Epithelial cell of esophagus (primary cell): ENCODE data around the gene ZSWIM8.

Source experiments
- DNase-seq: peaks from one replicate; pipeline ENCODE4 v3.0.0; 2010; ENCODE audit warnings: low read depth
- H3K4me3 ChIP-seq: 2 replicates; pipeline ENCODE4 v1.5.1; 2011; ENCODE audit warnings: mild to moderate bottlenecking, low read length, control low read depth
- TF ChIP-seq, protein P1 (sequence below): IDR thresholded peaks from 2 replicates; pipeline ENCODE4 v1.5.1; 2011; ENCODE audit warnings: low read depth, mild to moderate bottlenecking, low read length, control low read depth, inconsistent platforms; ENCODE audit not compliant: insufficient read depth; ENCODE audit errors: missing control alignments

Gene ZSWIM8

GRCh38 chr10:73763343-73763742 lies 22.1 kb upstream of the ZSWIM8 start:
- no peak overlapping the region for H3K4me3 ChIP-seq
- TF ChIP-seq, protein P1, sequence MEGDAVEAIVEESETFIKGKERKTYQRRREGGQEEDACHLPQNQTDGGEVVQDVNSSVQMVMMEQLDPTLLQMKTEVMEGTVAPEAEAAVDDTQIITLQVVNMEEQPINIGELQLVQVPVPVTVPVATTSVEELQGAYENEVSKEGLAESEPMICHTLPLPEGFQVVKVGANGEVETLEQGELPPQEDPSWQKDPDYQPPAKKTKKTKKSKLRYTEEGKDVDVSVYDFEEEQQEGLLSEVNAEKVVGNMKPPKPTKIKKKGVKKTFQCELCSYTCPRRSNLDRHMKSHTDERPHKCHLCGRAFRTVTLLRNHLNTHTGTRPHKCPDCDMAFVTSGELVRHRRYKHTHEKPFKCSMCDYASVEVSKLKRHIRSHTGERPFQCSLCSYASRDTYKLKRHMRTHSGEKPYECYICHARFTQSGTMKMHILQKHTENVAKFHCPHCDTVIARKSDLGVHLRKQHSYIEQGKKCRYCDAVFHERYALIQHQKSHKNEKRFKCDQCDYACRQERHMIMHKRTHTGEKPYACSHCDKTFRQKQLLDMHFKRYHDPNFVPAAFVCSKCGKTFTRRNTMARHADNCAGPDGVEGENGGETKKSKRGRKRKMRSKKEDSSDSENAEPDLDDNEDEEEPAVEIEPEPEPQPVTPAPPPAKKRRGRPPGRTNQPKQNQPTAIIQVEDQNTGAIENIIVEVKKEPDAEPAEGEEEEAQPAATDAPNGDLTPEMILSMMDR = no peak
- no peak for DNase-seq

DNA sequence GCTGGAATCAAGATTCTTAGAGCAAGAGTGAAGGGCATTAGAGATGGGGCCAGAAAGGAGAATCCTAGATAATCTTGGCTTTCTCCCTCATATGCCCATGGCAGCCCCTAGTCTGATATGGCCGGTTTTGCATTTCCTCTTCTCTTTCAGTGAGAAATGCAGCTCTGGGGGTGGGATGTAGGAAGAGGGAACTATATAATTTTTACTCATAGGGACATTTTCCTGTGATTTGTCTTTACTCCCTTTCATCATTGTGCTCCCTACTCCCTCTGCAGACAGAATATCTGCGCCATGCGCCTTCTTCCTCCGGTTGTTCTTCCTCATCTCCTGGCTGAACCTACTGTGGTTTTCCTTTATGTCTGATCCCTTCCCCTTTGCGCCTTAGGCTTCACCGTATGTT lies 20.3 kb upstream of the ZSWIM8 start:
- no peak overlapping the region for H3K4me3 ChIP-seq
- TF ChIP-seq, protein P1 = no peak
- no peak for DNase-seq

DNA sequence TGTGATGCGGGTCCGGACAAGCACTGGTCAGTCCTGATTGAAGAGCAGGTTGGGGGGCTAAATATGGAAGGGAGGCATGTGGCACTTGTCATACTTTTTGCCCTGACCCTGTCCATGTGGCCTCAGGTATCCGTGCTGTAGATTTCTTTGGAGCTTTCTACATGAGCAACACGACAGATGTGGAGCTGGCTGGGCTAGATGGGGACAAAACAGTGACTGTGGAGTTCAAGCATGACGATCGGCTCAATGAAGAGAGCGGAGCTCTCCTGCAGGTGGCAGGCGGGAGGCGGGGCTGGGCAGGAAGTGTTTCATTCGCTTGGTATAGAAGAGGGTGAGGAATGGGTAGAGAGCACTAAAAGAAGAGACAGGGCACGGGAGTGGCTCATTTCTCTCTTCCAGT lies 16.5 kb upstream of the ZSWIM8 start:
- no peak overlapping the region for H3K4me3 ChIP-seq
- DNase-seq = no peak
- TF ChIP-seq, protein P1 = peak; percentile 27

DNA sequence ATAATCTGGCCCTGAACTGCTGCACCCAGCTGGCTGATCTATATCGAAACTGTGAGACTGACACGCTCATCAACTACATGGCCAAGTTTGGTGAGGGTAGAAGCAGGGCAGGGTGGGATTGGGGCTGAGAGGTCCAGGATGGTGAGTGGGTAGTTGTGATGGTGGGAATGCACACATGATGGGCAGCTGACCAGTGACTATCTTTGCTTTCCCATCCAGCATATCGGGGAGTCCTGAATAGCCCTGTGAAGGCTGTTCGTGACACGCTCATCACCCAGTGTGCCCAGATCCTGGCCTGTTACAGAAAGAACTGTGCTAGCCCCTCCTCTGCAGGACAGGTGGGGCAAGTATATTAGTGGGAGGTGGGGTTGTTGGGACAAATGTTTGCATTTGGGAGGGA lies 16.0 kb upstream of the ZSWIM8 start:
- TF ChIP-seq, protein P1 = no peak
- H3K4me3 ChIP-seq = no peak overlapping the region
- no peak for DNase-seq

GRCh38 chr10:73771722-73772280 lies 13.6 kb upstream of the ZSWIM8 start:
- TF ChIP-seq, protein P1 = no peak
- DNase-seq = peak; percentile 62
- peak overlapping the region; percentile 76 for H3K4me3 ChIP-seq

DNA sequence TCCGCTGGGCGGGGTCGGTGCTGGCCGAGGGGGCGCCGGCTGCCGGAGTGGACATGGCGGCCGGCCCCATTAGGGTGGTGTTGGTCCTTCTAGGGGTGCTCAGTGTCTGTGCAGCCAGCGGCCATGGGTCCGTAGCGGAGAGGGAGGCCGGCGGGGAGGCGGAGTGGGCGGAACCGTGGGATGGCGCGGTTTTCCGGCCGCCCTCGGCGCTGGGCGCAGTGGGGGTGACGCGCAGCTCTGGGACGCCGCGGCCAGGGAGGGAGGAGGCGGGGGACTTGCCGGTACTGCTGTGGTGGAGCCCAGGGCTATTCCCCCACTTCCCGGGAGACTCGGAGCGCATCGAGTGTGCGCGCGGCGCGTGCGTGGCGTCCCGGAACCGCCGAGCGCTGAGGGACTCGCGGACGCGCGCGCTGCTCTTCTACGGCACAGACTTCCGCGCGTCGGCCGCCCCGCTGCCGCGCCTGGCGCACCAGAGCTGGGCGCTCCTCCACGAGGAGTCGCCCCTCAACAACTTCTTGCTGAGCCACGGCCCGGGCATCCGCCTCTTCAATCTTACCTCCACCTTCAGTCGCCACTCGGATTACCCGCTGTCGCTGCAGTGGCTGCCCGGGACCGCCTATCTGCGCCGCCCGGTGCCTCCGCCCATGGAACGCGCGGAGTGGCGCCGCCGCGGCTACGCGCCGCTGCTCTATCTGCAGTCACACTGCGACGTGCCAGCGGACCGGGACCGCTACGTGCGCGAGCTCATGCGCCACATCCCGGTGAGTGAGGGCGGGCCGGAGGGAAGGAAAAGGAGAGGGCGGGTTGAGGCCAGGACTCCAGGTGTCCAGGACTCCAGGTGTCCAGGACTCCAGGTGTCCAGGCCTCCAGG lies 12.9 kb upstream of the ZSWIM8 start:
- peak overlapping the region; percentile 76 for H3K4me3 ChIP-seq
- peak; percentile 79 for DNase-seq
- TF ChIP-seq, protein P1 = no peak
